H1 (cell line): ENCODE results near the gene UBE2H. TPM values are rescaled to one million over a fixed set of nuclear protein-coding genes. Genes with fewer than 3 reads are reported as not detected.

Source experiments
- CTCF ChIA-PET: fragments of 300-600 bp; sonication (Branson Sonifier 250); formaldehyde crosslinking; loops from one replicate; lab custom pipeline; 2021; ENCODE audit not compliant: partially characterized antibody; lab: Charles Lee
- POLR2A ChIA-PET: fragments of 300-600 bp; sonication (Branson Sonifier 250); formaldehyde crosslinking; loops from one replicate; lab custom pipeline; 2021; ENCODE audit warnings: inconsistent platforms; ENCODE audit not compliant: partially characterized antibody; lab: Charles Lee
- DNase-seq, 2 experiments: peaks; one replicate each; pipeline versions ENCODE4 v3.0.0 to v3.0.0-alpha.2; 2010 to 2022; ENCODE audit warnings: low spot score in 2 of 2, low read depth in 1 of 2, mixed read lengths in 1 of 2
- FAIRE-seq: peaks from 2 replicates; lab custom pipeline; 2011; peaks lifted over from hg19 to GRCh38; lab: Jason Lieb, UNC
- H2AFZ ChIP-seq: 2 replicates; pipeline ENCODE4 v1.8.1; 2012; ENCODE audit warnings: low read length, inconsistent platforms
- H2AK5ac ChIP-seq: 2 replicates; pipeline ENCODE4 v1.6.1; 2013; ENCODE audit warnings: low read depth, low read length
- H2BK120ac ChIP-seq: replicated peaks from 2 replicates; pipeline ENCODE3; 2013; ENCODE audit warnings: low read depth, low read length, inconsistent platforms
- H2BK12ac ChIP-seq: 2 replicates; pipeline ENCODE4 v1.6.1; 2013; ENCODE audit warnings: low read depth, low read length
- H2BK15ac ChIP-seq: 2 replicates; pipeline ENCODE4 v1.6.1; 2013; ENCODE audit warnings: low read length
- H2BK20ac ChIP-seq: 2 replicates; pipeline ENCODE4 v1.6.1; 2013; ENCODE audit warnings: low read length
- H2BK5ac ChIP-seq: 2 replicates; pipeline ENCODE4 v1.6.1; 2013; ENCODE audit warnings: low read depth, low read length
- H3K14ac ChIP-seq: 2 replicates; pipeline ENCODE4 v1.6.1; 2013; ENCODE audit warnings: inconsistent platforms; ENCODE audit not compliant: insufficient read length
- H3K18ac ChIP-seq: 2 replicates; pipeline ENCODE4 v1.6.1; 2013; ENCODE audit warnings: low read length; ENCODE audit errors: extremely low read depth
- H3K23ac ChIP-seq: 2 replicates; pipeline ENCODE4 v1.6.1; 2013; ENCODE audit warnings: inconsistent platforms; ENCODE audit not compliant: insufficient read length
- H3K23me2 ChIP-seq: 2 replicates; pipeline ENCODE4 v1.6.1; 2013; ENCODE audit warnings: low read depth, low read length
- H3K27ac ChIP-seq: 2 replicates; pipeline ENCODE4 v1.6.1; 2011; ENCODE audit warnings: low read depth, low read length, inconsistent platforms
- H3K27me3 ChIP-seq, 4 experiments: replicated peaks in 1 of 4; 1 replicate in 1 of 4; 2 replicates in 3 of 4; pipeline versions ENCODE4 v1.6.1 to v1.8.1; 2011 to 2013; ENCODE audit warnings: low read length in 3 of 4, mild to moderate bottlenecking in 3 of 4, inconsistent platforms in 2 of 4, mixed read lengths in 2 of 4, moderate library complexity in 1 of 4; ENCODE audit not compliant: control insufficient read depth in 3 of 4, insufficient read depth in 3 of 4; ENCODE audit errors: extremely low read depth in 1 of 4
- H3K36me3 ChIP-seq, 4 experiments: 2 replicates each; pipeline versions ENCODE4 v1.6.1 to v1.8.1; 2011 to 2013; ENCODE audit warnings: mild to moderate bottlenecking in 4 of 4, low read length in 3 of 4, moderate library complexity in 2 of 4, control low read depth in 1 of 4, inconsistent platforms in 1 of 4; ENCODE audit not compliant: insufficient read depth in 4 of 4, control insufficient read depth in 2 of 4
- H3K4ac ChIP-seq: replicated peaks from 2 replicates; pipeline ENCODE3; 2013; ENCODE audit warnings: low read length, low read depth, mixed read lengths, inconsistent platforms; ENCODE audit not compliant: insufficient read length
- H3K4me1 ChIP-seq, 4 experiments: replicated peaks in 1 of 4; 1 replicate in 1 of 4; 2 replicates in 3 of 4; pipeline versions ENCODE4 v1.6.1 to v1.8.1; 2011 to 2013; ENCODE audit warnings: low read length in 3 of 4, inconsistent platforms in 2 of 4, mixed read lengths in 1 of 4; ENCODE audit not compliant: insufficient read depth in 4 of 4, control insufficient read depth in 3 of 4
- H3K4me2 ChIP-seq, 2 experiments: 2 replicates each; pipeline versions ENCODE4 v1.6.1 to v1.8.1; 2011 to 2013; ENCODE audit warnings: low read depth in 2 of 2, low read length in 2 of 2, control low read depth in 1 of 2, inconsistent platforms in 1 of 2, mild to moderate bottlenecking in 1 of 2; ENCODE audit not compliant: insufficient read depth in 1 of 2
- H3K4me3 ChIP-seq, 4 experiments: fragments of 200-600, 300-600 bp in 1 of 4; sonication (generic), shearing (Covaris generic), sonication (Bioruptor Twin) in 1 of 4; 2 replicates each; pipeline versions ENCODE4 v1.5.1 to v1.8.1; 2011 to 2016; ENCODE audit warnings: low read length in 4 of 4, low read depth in 3 of 4, control low read depth in 2 of 4, inconsistent platforms in 2 of 4, mild to moderate bottlenecking in 2 of 4, mixed read lengths in 1 of 4, moderate library complexity in 1 of 4; ENCODE audit not compliant: insufficient read depth in 2 of 4; ENCODE audit errors: extremely low read depth in 1 of 4
- H3K56ac ChIP-seq: replicated peaks from 2 replicates; pipeline ENCODE3; 2013; ENCODE audit warnings: low read depth, mild to moderate bottlenecking, mixed read lengths, low read length, inconsistent platforms; ENCODE audit not compliant: insufficient read length
- H3K79me1 ChIP-seq: 2 replicates; pipeline ENCODE4 v1.6.1; 2013; ENCODE audit warnings: low read depth, low read length, control low read depth
- H3K79me2 ChIP-seq, 2 experiments: 2 replicates each; pipeline versions ENCODE4 v1.6.1 to v1.8.1; 2012 to 2013; ENCODE audit warnings: low read length in 2 of 2, mild to moderate bottlenecking in 2 of 2, inconsistent platforms in 1 of 2; ENCODE audit not compliant: insufficient read depth in 2 of 2, control insufficient read depth in 1 of 2
- H3K9ac ChIP-seq, 4 experiments: replicated peaks in 1 of 4; 1 replicate in 1 of 4; 2 replicates in 3 of 4; pipeline versions ENCODE4 v1.6.1 to v1.8.1; 2011 to 2013; ENCODE audit warnings: low read depth in 3 of 4, low read length in 3 of 4, control low read depth in 2 of 4, mild to moderate bottlenecking in 2 of 4, moderate library complexity in 2 of 4, inconsistent platforms in 1 of 4; ENCODE audit errors: extremely low read depth in 1 of 4
- H3K9me3 ChIP-seq, 2 experiments: 2 replicates each; pipeline versions ENCODE4 v1.6.1 to v1.8.1; 2012 to 2013; ENCODE audit warnings: mild to moderate bottlenecking in 2 of 2, moderate library complexity in 2 of 2, control low read depth in 1 of 2, inconsistent platforms in 1 of 2, low read depth in 1 of 2, low read length in 1 of 2, mixed read lengths in 1 of 2; ENCODE audit not compliant: insufficient read depth in 2 of 2
- H4K20me1 ChIP-seq, 2 experiments: replicated peaks in 1 of 2; 2 replicates each; pipeline versions ENCODE3 to v1.8.1; 2011 to 2013; ENCODE audit warnings: inconsistent platforms in 2 of 2, low read length in 2 of 2, mild to moderate bottlenecking in 1 of 2; ENCODE audit not compliant: insufficient read depth in 2 of 2, control insufficient read depth in 1 of 2
- H4K5ac ChIP-seq: 2 replicates; pipeline ENCODE4 v1.6.1; 2013; ENCODE audit warnings: low read length, low read depth, mixed read lengths, inconsistent platforms; ENCODE audit not compliant: insufficient read length
- H4K8ac ChIP-seq: 2 replicates; pipeline ENCODE4 v1.8.0; 2013; ENCODE audit warnings: mild to moderate bottlenecking, moderate library complexity, low read length, inconsistent platforms; ENCODE audit not compliant: insufficient read depth; ENCODE audit errors: extremely low read depth
- H4K91ac ChIP-seq: replicated peaks from 2 replicates; pipeline ENCODE3; 2013; ENCODE audit warnings: low read length, mixed read lengths, inconsistent platforms; ENCODE audit not compliant: insufficient read length
- BACH1 ChIP-seq: IDR thresholded peaks from 2 replicates; pipeline ENCODE4 v1.6.1; 2012; ENCODE audit warnings: low read length, improper control_type of control experiment
- CTCF ChIP-seq, 3 experiments: IDR thresholded peaks; 1 replicate in 2 of 3; 2 replicates in 1 of 3; pipeline versions ENCODE4 v1.5.1 to v1.6.1; 2011; ENCODE audit warnings: low read length in 3 of 3, mild to moderate bottlenecking in 3 of 3, inconsistent platforms in 2 of 3, low read depth in 1 of 3, moderate library complexity in 1 of 3; ENCODE audit not compliant: insufficient read depth in 1 of 3; ENCODE audit errors: control extremely low read depth in 1 of 3
- EZH2 ChIP-seq: fragments of 200-600 bp; sonication (generic); IDR thresholded peaks from 2 replicates; pipeline ENCODE4 v1.7.1; 2012; ENCODE audit warnings: low read depth, mild to moderate bottlenecking, moderate library complexity, low read length, inconsistent platforms; ENCODE audit not compliant: severe bottlenecking
- HDAC2 ChIP-seq, 2 experiments: fragments of 300-600 bp in 1 of 2; sonication (generic) in 1 of 2; IDR thresholded peaks; 2 replicates each; pipeline ENCODE4 v1.6.1; 2011 to 2012; ENCODE audit warnings: low read depth in 2 of 2, low read length in 2 of 2, mild to moderate bottlenecking in 2 of 2, moderate library complexity in 2 of 2, borderline replicate concordance in 1 of 2, inconsistent platforms in 1 of 2
- POLR2A ChIP-seq, 2 experiments: IDR thresholded peaks; 1 replicate in 1 of 2; 2 replicates in 1 of 2; pipeline ENCODE4 v1.6.1; 2011; ENCODE audit warnings: low read depth in 2 of 2, low read length in 2 of 2, mild to moderate bottlenecking in 2 of 2; ENCODE audit errors: control extremely low read depth in 1 of 2
- SAP30 ChIP-seq: fragments of 300-600 bp; sonication (generic); IDR thresholded peaks from 2 replicates; pipeline ENCODE4 v1.7.1; 2012; ENCODE audit warnings: low read length, moderate library complexity, mild to moderate bottlenecking, inconsistent platforms; ENCODE audit not compliant: insufficient read depth, insufficient replicate concordance
- TAF1 ChIP-seq: IDR thresholded peaks from 2 replicates; pipeline ENCODE4 v1.6.1; 2011; ENCODE audit warnings: mild to moderate bottlenecking, low read depth, low read length
- YY1 ChIP-seq: IDR thresholded peaks from 2 replicates; pipeline ENCODE4 v1.6.1; 2011; ENCODE audit warnings: low read depth, mild to moderate bottlenecking, low read length
- WGBS, 2 experiments: shearing (Covaris generic) in 1 of 2; methylation state at CpG; one replicate each; pipeline versions ENCODE4 v1.1.6 to v1.1.7; 2013 to 2015; ENCODE audit warnings: low lambda C conversion rate in 2 of 2, mixed read lengths in 2 of 2, inconsistent platforms in 1 of 2, low coverage in 1 of 2, missing lambda C conversion rate in 1 of 2; ENCODE audit not compliant: insufficient replicate concordance in 2 of 2, insufficient coverage in 1 of 2, insufficient read length in 1 of 2; ENCODE audit errors: extremely low coverage in 1 of 2, missing lambda C conversion rate in 1 of 2; 5-methylcytosine and 5-hydroxymethylcytosine counted together
- polyA plus RNA-seq, 7 experiments: library from polyadenylated mRNA; depleted of rRNA in 3 of 7; stranded (reverse) in 5 of 7; unstranded in 2 of 7; fragments of >200 nt in 5 of 7; fragments of 200-250 nt in 2 of 7; gene quantifications; 1 replicate in 5 of 7; 2 replicates in 1 of 7; 4 replicates in 1 of 7; pipeline versions ENCODE4 v1.2.1 to v1.2.3, GENCODE V29; 2011 to 2013; ENCODE audit warnings: missing spikeins in 2 of 7, mixed read lengths in 2 of 7
- total RNA-seq: library from RNA; stranded (reverse); fragmentation: NEBNext Ultra II Directional; extraction: Animal tissue kit (Norgen Biotek cat#: 25700); gene quantifications from 2 replicates; pipeline ENCODE4 v1.2.1, GENCODE V29; 2021

Gene UBE2H
- total and polyA plus RNA-seq, 2 of the 8 experiments (the other 6 are each of a cell fraction or from before 2014, with no cell fraction given) = 30.6 to 62.2 TPM

GRCh38 chr7:129997285-129997684, 44.5 kb upstream of the UBE2H start:
- no peak overlapping the region for H3K14ac ChIP-seq
- no peak overlapping the region for H3K4me2 ChIP-seq
- no peaks in the 10 kb centered on the region for H3K36me3 ChIP-seq
- H3K79me2 ChIP-seq = no peaks in the 10 kb centered on the region
- H3K18ac ChIP-seq = no peak overlapping the region
- H4K91ac ChIP-seq = no peak overlapping the region
- 68% methylated on average over 5 of the region's 5 CpGs; no CpG with 5 or more reads in 1 of the 2 experiments for WGBS, 2 experiments
- H4K20me1 ChIP-seq = no peaks in the 10 kb centered on the region
- H2BK120ac ChIP-seq = no peak overlapping the region
- CTCF ChIA-PET = interaction anchor here (0.9 to 1.0 kb wide), 2 partner anchors 18 to 167 kb away, joined by 3 read pairs; no protein-coding TSS in a partner anchor
- H4K5ac ChIP-seq = no peak overlapping the region
- no peak overlapping the region for H2BK15ac ChIP-seq
- H3K4ac ChIP-seq = no peak overlapping the region
- DNase-seq = no peak
- H2AK5ac ChIP-seq = no peak overlapping the region
- H3K9ac ChIP-seq = no peak overlapping the region
- TF ChIP-seq TAF1 (no peak), YY1 (no peak), EZH2 (no peak), HDAC2 (IDR thresholded peaks at IDR 0.05; ENCODE audit: borderline replicate concordance in 1 of 2, low read depth in 2 of 2, low read length in 2 of 2) (no peak), POLR2A (IDR thresholded peaks at IDR 0.05; ENCODE audit: control extremely low read depth in 1 of 2, low read depth in 2 of 2, low read length in 2 of 2) (no peak), BACH1 (no peak), SAP30 (no peak), CTCF (IDR thresholded peaks at IDR 0.05; ENCODE audit: control extremely low read depth in 1 of 3, insufficient read depth in 1 of 3, low read depth in 1 of 3, low read length in 3 of 3) (no peak)
- TF ChIP-seq, all 59 proteins: peak for 0
- H2BK20ac ChIP-seq = no peak overlapping the region
- FAIRE-seq = no peak
- no peak overlapping the region for H3K27ac ChIP-seq
- no peak overlapping the region for H3K23ac ChIP-seq
- H3K56ac ChIP-seq = no peak overlapping the region
- no peak overlapping the region for H4K8ac ChIP-seq
- H2BK5ac ChIP-seq = no peak overlapping the region
- H3K4me3 ChIP-seq = no peak overlapping the region
- H2AFZ ChIP-seq = no peak overlapping the region
- H3K4me1 ChIP-seq = no peaks in the 10 kb centered on the region
- H3K79me1 ChIP-seq = no peaks in the 10 kb centered on the region
- H3K9me3 ChIP-seq = no peaks in the 10 kb centered on the region
- no peak overlapping the region for H2BK12ac ChIP-seq
- H3K27me3 ChIP-seq = no peaks in the 10 kb centered on the region
- POLR2A ChIA-PET = interaction anchor here (3.0 kb wide), 1 partner anchor 12 kb away, joined by 5 read pairs; no protein-coding TSS in a partner anchor
- no peaks in the 10 kb centered on the region for H3K23me2 ChIP-seq
